AG04449 (cell line): ENCODE measurements around the gene TUBB2B.
A peak's percentile ranks its signal among the peaks of the same experiment; 100 is the strongest.
"Not testable (repeated sequence)": the region's sequence is repeated elsewhere in the genome, so short reads cannot be mapped to it uniquely, and the experiment has no call there.

Experiments
- CTCF ChIA-PET: fragments of 350-600 bp; formaldehyde crosslinking; extraction: SDS; loops from one replicate; lab custom pipeline; 2021; ENCODE audit warnings: antibody characterized with exemption; lab: Yijun Ruan, JAX
- POLR2A ChIA-PET: fragments of 400-600, 350-600 bp; formaldehyde crosslinking; extraction: SDS; loops from one replicate; lab custom pipeline; 2020; ENCODE audit warnings: antibody characterized with exemption, inconsistent platforms; lab: Yijun Ruan, JAX
- DNase-seq: peaks from one replicate; pipeline ENCODE4 v3.0.0-alpha.2; 2010; ENCODE audit warnings: low read depth, low spot score
- H3K4me3 ChIP-seq: 2 replicates; pipeline ENCODE4 v1.5.1; 2011; ENCODE audit warnings: low read depth, mild to moderate bottlenecking, control low read depth, low read length
- TF ChIP-seq, protein P1 (sequence below): IDR thresholded peaks from one replicate; pipeline ENCODE4 v1.5.1; 2011; ENCODE audit warnings: mild to moderate bottlenecking, moderate library complexity, low read length, control low read depth, inconsistent platforms; ENCODE audit not compliant: insufficient read depth; ENCODE audit errors: missing control alignments

TUBB2B gene

DNA sequence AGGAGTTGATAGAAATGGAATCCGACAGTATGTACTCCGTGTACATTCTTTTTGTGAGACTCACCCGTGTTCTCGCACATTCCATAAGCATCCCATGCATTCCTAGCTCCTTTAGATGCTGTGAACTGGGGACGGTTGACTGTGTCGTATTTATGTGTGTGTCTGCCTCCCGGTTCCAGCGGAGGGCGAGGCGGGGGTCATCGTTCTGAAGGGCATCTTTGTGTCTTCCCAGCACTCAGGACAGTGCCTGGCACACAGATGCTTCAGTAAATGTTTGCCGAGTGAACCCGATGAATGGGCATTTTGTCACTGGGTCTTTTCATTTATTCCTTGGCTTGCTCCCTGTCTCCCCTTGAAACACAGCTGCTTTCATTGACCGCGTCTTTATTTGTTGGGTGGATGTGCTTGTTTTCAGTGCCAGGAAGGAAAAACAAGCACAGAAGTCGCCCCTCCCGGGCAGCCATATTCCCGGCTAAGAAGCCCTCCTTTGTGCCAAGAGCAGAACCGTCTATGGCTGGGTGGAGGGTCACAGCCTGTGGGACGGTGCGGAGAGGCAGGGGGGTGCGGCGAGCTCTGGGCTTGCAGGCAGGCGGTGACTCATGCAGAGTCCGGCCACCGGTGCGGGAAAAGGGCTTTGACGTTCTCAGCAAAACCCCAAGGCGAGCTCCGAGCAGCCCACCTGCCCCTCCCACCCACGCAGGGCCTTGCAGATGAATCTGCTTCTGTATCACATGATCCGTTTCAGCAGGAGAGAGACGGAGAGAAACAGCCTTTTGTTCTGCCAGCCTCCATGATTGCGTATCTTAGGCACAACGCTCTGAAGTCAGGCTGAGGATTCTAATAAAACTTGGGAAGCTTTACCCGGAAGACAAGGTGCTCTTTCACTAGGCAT, 20.0 kb upstream of the TUBB2B start:
- DNase-seq: peak; percentile 79
- TF ChIP-seq, protein P1, sequence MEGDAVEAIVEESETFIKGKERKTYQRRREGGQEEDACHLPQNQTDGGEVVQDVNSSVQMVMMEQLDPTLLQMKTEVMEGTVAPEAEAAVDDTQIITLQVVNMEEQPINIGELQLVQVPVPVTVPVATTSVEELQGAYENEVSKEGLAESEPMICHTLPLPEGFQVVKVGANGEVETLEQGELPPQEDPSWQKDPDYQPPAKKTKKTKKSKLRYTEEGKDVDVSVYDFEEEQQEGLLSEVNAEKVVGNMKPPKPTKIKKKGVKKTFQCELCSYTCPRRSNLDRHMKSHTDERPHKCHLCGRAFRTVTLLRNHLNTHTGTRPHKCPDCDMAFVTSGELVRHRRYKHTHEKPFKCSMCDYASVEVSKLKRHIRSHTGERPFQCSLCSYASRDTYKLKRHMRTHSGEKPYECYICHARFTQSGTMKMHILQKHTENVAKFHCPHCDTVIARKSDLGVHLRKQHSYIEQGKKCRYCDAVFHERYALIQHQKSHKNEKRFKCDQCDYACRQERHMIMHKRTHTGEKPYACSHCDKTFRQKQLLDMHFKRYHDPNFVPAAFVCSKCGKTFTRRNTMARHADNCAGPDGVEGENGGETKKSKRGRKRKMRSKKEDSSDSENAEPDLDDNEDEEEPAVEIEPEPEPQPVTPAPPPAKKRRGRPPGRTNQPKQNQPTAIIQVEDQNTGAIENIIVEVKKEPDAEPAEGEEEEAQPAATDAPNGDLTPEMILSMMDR: no peak
- peak overlapping the region; percentile 39 for H3K4me3 ChIP-seq
- ChIA-PET CTCF (interaction anchor here (0.8 to 13.3 kb wide), 16 partner anchors 10 to 766 kb away, joined by 3 to 221 read pairs (median 4); partner anchors contain the start of genes BPHL, PSMG4 and TUBB2A), POLR2A (interaction anchor here (0.5 to 3.7 kb wide), 14 partner anchors 10 to 272 kb away, joined by 3 to 42 read pairs (median 4); partner anchors contain the start of genes PSMG4 and TUBB2A)

DNA sequence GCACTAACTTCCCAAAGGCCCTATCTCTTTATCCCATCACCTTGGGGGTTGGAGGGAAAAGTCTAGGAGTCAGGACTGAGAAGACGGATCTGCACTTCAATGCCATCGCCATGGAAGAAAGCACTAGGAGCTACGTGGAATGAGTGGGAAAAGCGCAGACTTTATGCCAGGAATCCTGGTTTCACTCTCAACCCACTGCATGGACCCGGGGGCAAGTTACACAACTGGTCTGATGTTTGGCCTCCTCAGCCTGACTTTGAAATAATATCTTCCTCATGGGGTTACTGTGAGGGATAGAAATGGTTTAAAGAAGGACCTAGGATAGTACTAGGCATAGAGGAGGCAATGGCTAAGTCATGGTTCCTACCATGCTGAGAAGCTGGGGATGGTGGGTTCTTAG, 17.8 kb upstream of the TUBB2B start:
- DNase-seq: no peak
- ChIA-PET CTCF (interaction anchor here (0.6 to 13.3 kb wide), 4 partner anchors 9 to 117 kb away, joined by 3 to 221 read pairs (median 44); partner anchors contain the start of gene TUBB2A), POLR2A (no interaction called here)
- TF ChIP-seq, protein P1: no peak
- no peak overlapping the region for H3K4me3 ChIP-seq

DNA sequence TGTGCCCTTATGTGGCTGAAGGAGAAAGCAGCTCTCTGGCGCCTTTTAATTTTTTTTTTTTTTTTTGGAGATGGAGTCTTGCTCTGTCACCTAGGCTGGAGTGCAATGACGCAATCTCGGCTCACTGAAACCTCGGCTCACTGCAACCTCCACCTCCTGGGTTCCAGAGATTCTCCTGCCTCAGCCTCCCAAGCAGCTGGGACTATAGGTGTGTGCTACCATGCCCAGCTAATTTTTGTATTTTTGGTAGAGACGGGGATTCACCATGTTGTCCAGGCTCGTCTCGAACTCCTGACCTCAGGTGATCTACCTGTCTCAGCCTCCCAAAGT, 17.3 kb upstream of the TUBB2B start:
- DNase-seq, POLR2A ChIA-PET, H3K4me3 ChIP-seq: not testable (repeated sequence)
- CTCF ChIA-PET: interaction anchor here (1.0 to 13.3 kb wide), 5 partner anchors 11 to 245 kb away, joined by 3 to 221 read pairs (median 4); partner anchors contain the start of gene NQO2

GRCh38 chr6:3244003-3244831, 16.8 kb upstream of the TUBB2B start:
- DNase-seq: no peak
- H3K4me3 ChIP-seq: no peak overlapping the region
- ChIA-PET POLR2A (no interaction called here), CTCF (interaction anchor here (1.0 to 13.3 kb wide), 6 partner anchors 11 to 244 kb away, joined by 3 to 221 read pairs (median 4); partner anchors contain the start of gene NQO2)
- TF ChIP-seq, protein P1: no peak

DNA sequence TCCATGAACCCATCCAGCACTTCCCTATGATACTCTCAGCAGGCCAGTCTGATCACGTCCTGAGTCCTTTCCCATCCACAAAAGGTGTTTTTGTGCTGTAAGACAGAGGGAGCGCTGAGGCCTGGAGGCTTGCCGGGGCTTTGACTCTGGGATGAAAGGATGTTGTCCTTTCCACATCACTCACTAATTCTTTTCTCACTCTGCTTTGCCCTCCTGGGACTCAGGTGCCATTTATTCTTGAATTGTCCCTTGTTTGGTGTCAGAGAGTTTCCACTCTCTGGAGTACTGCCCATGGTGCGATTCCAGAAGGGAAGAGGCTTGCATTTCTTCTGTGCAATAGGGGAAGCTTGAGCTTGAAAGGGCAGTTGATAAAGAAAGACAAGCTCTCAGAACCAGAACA, 15.3 kb upstream of the TUBB2B start:
- ChIA-PET CTCF (interaction anchor here (0.8 to 13.3 kb wide), 2 partner anchors 104 to 114 kb away, joined by 3 to 221 read pairs; no protein-coding TSS in a partner anchor), POLR2A (no interaction called here)
- H3K4me3 ChIP-seq: no peak overlapping the region
- TF ChIP-seq, protein P1: no peak
- DNase-seq: no peak

GRCh38 chr6:3241745-3242144, 14.3 kb upstream of the TUBB2B start:
- DNase-seq, POLR2A ChIA-PET, H3K4me3 ChIP-seq: not testable (repeated sequence)
- CTCF ChIA-PET: interaction anchor here (0.9 kb wide), 1 partner anchor 10 kb away, joined by 3 read pairs; no protein-coding TSS in a partner anchor

DNA sequence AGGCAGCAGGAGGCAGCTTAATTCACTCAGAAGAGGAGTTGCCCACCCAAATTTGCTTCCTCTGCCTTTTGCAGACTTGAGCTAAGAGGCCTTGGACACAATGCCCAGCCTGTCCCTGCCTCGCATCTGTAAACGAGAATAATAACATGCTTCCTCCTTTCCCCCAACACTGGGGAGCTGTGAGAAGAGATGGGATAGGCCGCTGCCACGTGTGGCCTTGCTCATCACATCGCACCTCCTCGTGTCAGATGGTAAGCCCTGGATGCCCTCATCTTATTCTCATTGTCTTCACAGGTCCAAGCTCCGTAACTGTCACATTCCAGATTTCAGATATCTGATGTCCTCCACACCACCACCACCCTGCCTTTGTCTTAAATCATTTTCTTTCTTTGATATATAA, 13.1 kb upstream of the TUBB2B start:
- ChIA-PET CTCF (interaction anchor here (1.1 to 7.0 kb wide), 2 partner anchors 9 to 114 kb away, joined by 3 to 81 read pairs; no protein-coding TSS in a partner anchor), POLR2A (no interaction called here)
- TF ChIP-seq, protein P1: no peak
- DNase-seq: no peak
- H3K4me3 ChIP-seq: no peak overlapping the region
